Coronary artery (tissue), 2 donors: ENCODE measurements around the gene VCX3A.

Experiments used
- DNase-seq: peaks from one replicate; pipeline ENCODE4 v3.0.0-alpha.2; 2017; ENCODE audit warnings: low spot score
- H3K27ac ChIP-seq, 2 donors: fragments of 200-600 bp; sonication (generic); one replicate each; pipeline ENCODE4 v1.5.1; 2016 to 2019
- H3K4me3 ChIP-seq: fragments of 200-600 bp; sonication (generic); 2 replicates; pipeline ENCODE4 v1.5.1; 2016; ENCODE audit warnings: mild to moderate bottlenecking, moderate library complexity
- CTCF ChIP-seq: fragments of 200-600 bp; sonication (generic); IDR thresholded peaks from one replicate; pipeline ENCODE4 v1.5.1; 2019; ENCODE audit warnings: antibody characterized with exemption

The VCX3A gene

GRCh38 chrX:6526564-6527136, 8.3 kb downstream of the VCX3A start:
- Histone ChIP-seq H3K4me3 (no peak overlapping the region), H3K27ac (no peak overlapping the region)
- no peak for DNase-seq
- TF ChIP-seq CTCF: no peak

- TF ChIP-seq CTCF: no peak
- DNase-seq: no peak
- Histone ChIP-seq H3K27ac (no peak overlapping the region), H3K4me3 (no peak overlapping the region)
These were observed 17.5 kb downstream of the VCX3A start for GRCh38 chrX:6517376-6517775.

DNA sequence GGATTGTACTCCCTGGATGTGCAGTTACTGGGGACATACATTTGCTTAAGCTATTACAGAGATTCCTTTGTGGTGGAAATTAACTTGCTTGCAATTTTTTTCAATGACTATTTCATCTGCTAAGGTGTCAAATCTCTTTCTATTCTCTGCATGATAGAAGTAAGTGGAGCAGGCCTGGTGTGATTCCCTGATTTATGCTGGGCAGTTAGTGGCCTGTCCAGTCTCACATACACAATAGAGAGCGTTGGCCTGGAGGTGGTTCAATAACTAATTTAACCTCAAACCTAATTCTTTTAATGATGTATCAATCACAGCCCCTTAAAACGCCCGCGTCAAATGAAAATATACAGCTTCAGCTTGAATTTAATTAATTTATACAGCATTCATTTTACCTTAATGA, 28.5 kb downstream of the VCX3A start:
- TF ChIP-seq CTCF: no peak
- DNase-seq: no peak
- Histone ChIP-seq H3K4me3 (no peak overlapping the region), H3K27ac (no peak overlapping the region)

GRCh38 chrX:6505960-6506359, 29.0 kb downstream of the VCX3A start:
- no peak for DNase-seq
- TF ChIP-seq CTCF: no peak
- H3K27ac ChIP-seq: no peak overlapping the region
- no peak overlapping the region for H3K4me3 ChIP-seq

- no peak overlapping the region for H3K27ac ChIP-seq
- TF ChIP-seq CTCF: no peak
- DNase-seq: no peak
- H3K4me3 ChIP-seq: no peak overlapping the region
These were observed 34.2 kb downstream of the VCX3A start for GRCh38 chrX:6500719-6501118.

- no peak for DNase-seq
- no peak overlapping the region for H3K27ac ChIP-seq
- H3K4me3 ChIP-seq: no peak overlapping the region
- TF ChIP-seq CTCF: no peak
These were observed 36.6 kb downstream of the VCX3A start for GRCh38 chrX:6498324-6498723.
